ACC112 (cell line): Measurements from ENCODE around the gene USP3.

Experiments used
- H2AFZ ChIP-seq: fragments of 200-600 bp; sonication (generic); one replicate; pipeline ENCODE4 v1.6.0; 2017; ENCODE audit warnings: antibody characterized with exemption, low read length; ENCODE audit not compliant: unreplicated experiment
- H3K27ac ChIP-seq: fragments of 200-600 bp; sonication (generic); 2 replicates; pipeline ENCODE4 v1.5.1; 2014; ENCODE audit warnings: low read depth, mild to moderate bottlenecking, antibody characterized with exemption, low read length, moderate library complexity
- H3K27me3 ChIP-seq: fragments of 200-600 bp; sonication (generic); 2 replicates; pipeline ENCODE4 v1.6.1; 2014; ENCODE audit warnings: mild to moderate bottlenecking, antibody characterized with exemption, low read length, moderate library complexity, mixed read lengths; ENCODE audit not compliant: insufficient read depth
- H3K36me3 ChIP-seq: fragments of 200-600 bp; sonication (generic); 2 replicates; pipeline ENCODE4 v1.6.1; 2016; ENCODE audit warnings: mild to moderate bottlenecking, antibody characterized with exemption, low read length, moderate library complexity, mixed read lengths; ENCODE audit not compliant: insufficient read depth
- H3K4me1 ChIP-seq: fragments of 200-600 bp; sonication (generic); one replicate; pipeline ENCODE4 v1.6.1; 2016; ENCODE audit warnings: low read length, mixed read lengths; ENCODE audit not compliant: insufficient read depth, unreplicated experiment, control insufficient read depth
- H3K4me3 ChIP-seq: fragments of 200-600 bp; sonication (generic); 2 replicates; pipeline ENCODE4 v1.5.1; 2014; ENCODE audit warnings: mild to moderate bottlenecking, low read depth, low read length
- H3K79me2 ChIP-seq: fragments of 200-600 bp; sonication (generic); one replicate; pipeline ENCODE4 v1.6.0; 2016; ENCODE audit warnings: low read length; ENCODE audit not compliant: control insufficient read depth, unreplicated experiment, insufficient read depth

USP3 gene

GRCh38 chr15:63489352-63489751, 15.0 kb upstream of the USP3 start:
- H3K4me3 ChIP-seq: no peak overlapping the region
- H3K4me1 ChIP-seq: peaks cover 13% of the 10 kb centered on the region
- no peak overlapping the region for H2AFZ ChIP-seq
- H3K27me3 ChIP-seq: no peaks in the 10 kb centered on the region
- no peaks in the 10 kb centered on the region for H3K79me2 ChIP-seq
- H3K36me3 ChIP-seq: no peaks in the 10 kb centered on the region
- H3K27ac ChIP-seq: no peak overlapping the region

DNA sequence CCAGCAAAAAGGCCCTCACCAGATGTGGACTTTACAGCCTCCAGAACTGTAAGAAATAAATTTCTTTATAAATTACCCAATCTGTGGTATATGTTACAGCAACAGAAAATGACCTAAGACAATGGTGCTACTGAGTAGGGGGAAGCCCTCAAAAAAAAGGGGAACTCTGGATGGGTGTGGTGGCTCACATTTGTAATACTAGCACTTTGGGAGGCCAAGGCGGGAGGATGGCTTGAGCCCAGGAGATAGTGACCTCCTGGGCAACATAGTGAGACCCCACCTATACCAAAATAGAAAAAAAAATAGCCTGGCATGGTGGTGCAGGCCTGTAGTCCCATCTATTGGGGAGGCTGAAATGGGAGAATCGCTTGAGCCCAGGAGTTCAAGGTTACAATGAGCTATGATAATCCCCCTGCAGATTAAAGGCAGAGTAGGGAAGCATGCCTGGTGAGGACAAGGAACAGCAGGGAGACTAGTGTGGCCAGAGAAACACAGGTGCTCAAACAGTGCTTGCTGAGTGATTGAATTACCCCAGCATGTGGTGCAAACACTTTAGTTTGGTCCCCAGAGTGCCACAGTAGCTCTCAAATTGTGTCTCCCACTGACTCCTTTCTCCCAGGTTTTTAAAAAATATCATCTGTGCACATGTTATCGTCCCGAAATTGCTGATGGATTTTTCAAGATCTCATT, 13.9 kb upstream of the USP3 start:
- H3K4me1 ChIP-seq: peaks cover 13% of the 10 kb centered on the region
- H3K4me3 ChIP-seq: no peak overlapping the region
- H3K79me2 ChIP-seq: no peaks in the 10 kb centered on the region
- no peak overlapping the region for H2AFZ ChIP-seq
- no peaks in the 10 kb centered on the region for H3K36me3 ChIP-seq
- no peak overlapping the region for H3K27ac ChIP-seq
- H3K27me3 ChIP-seq: no peaks in the 10 kb centered on the region

GRCh38 chr15:63491116-63491827, 13.1 kb upstream of the USP3 start:
- no peaks in the 10 kb centered on the region for H3K27me3 ChIP-seq

GRCh38 chr15:63491979-63492378, 12.4 kb upstream of the USP3 start:
- Histone ChIP-seq H3K4me3 (no peak overlapping the region), H3K27ac (peak overlapping the region; percentile 4; the same call in 1 of the 2 replicates), H3K4me1 (peaks cover 18% of the 10 kb centered on the region), H3K36me3 (no peaks in the 10 kb centered on the region), H3K79me2 (no peaks in the 10 kb centered on the region), H3K27me3 (no peaks in the 10 kb centered on the region), H2AFZ (no peak overlapping the region)

More at GRCh38 chr15:63491116-63491827, 13.1 kb upstream of the USP3 start:
- no peak overlapping the region for H3K4me3 ChIP-seq
- H2AFZ ChIP-seq: no peak overlapping the region
- H3K4me1 ChIP-seq: peaks cover 13% of the 10 kb centered on the region
- no peaks in the 10 kb centered on the region for H3K79me2 ChIP-seq
- no peak overlapping the region for H3K27ac ChIP-seq
- no peaks in the 10 kb centered on the region for H3K36me3 ChIP-seq

DNA sequence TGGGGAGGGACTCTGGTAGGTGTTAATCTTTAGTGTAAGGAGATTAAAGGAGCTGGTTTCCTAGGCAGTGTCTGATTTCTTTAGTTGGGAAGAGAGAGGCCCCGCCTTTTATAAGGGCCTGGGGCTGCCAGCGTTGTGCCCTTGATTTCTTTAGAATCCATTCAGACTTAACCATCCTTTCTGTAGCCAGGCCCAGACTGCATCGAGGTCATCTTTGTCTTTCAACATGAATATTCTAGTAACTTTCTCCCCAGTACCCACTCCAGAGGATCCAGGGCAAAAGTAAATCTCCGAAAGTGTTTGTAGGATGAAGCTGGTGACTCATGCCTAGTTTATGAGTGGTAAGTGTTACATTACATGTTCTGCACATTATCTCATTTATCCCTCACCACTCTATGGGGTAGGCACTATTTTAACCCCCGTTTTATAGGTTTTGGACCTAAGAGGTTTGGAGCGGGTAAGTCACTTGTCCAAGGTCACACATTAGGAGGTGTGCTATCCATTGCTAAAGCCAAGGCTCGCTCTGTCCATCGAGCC, 11.8 kb upstream of the USP3 start:
- Histone ChIP-seq H3K79me2 (no peaks in the 10 kb centered on the region), H3K36me3 (no peaks in the 10 kb centered on the region), H3K4me1 (peaks cover 18% of the 10 kb centered on the region), H3K4me3 (no peak overlapping the region), H2AFZ (no peak overlapping the region), H3K27me3 (no peaks in the 10 kb centered on the region), H3K27ac (peak overlapping the region; percentile 4; the same call in 1 of the 2 replicates)

DNA sequence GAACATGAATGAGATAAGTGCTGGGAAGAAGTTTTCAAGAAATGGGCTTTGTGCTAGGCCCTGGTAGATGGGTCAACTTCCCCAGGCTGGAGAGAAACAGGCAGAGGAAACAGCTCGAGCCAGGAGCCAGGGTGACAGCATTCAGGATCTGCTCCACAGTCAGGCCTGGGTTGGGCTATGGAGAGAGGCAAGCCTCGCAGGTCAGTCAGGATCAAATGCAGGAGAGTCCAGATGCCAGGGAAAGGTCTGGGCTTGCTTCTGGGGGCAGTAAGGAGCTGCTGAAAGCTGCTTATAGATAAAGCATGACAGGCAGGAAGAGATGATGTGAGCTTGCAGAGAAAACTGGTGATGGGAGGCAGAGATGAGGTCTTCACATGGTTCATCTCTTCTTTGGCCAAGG, 11.0 kb upstream of the USP3 start:
- no peak overlapping the region for H3K27ac ChIP-seq
- no peak overlapping the region for H2AFZ ChIP-seq
- no peaks in the 10 kb centered on the region for H3K79me2 ChIP-seq
- H3K36me3 ChIP-seq: no peaks in the 10 kb centered on the region
- peaks cover 18% of the 10 kb centered on the region for H3K4me1 ChIP-seq
- H3K4me3 ChIP-seq: no peak overlapping the region
- H3K27me3 ChIP-seq: no peaks in the 10 kb centered on the region

DNA sequence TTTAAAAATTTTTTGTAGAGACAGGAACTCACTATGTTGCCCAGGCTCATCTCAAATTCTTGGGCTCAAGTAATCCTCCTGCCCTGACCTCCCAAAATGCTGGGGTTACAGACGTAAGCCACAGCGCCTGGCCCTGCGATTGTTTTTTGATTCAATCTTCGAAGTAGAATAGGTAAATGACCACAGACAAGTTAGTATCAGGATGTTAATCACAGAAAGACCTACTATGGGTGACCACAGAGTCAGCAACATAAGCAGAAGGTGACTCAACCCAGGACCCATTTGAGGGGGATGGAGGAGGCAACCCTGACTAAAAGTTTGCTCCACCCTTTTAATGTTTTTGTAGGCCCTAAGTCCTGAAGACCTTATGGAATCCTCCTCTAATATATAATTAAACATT, 10.0 kb upstream of the USP3 start:
- Histone ChIP-seq H3K4me3 (no peak overlapping the region), H3K27me3 (no peaks in the 10 kb centered on the region), H3K79me2 (no peaks in the 10 kb centered on the region), H2AFZ (no peak overlapping the region), H3K4me1 (peaks cover 18% of the 10 kb centered on the region), H3K27ac (no peak overlapping the region), H3K36me3 (no peaks in the 10 kb centered on the region)

- Histone ChIP-seq H3K79me2 (no peaks in the 10 kb centered on the region), H3K36me3 (no peaks in the 10 kb centered on the region), H3K27me3 (no peaks in the 10 kb centered on the region), H3K27ac (no peak overlapping the region), H2AFZ (no peak overlapping the region), H3K4me1 (peaks cover 18% of the 10 kb centered on the region), H3K4me3 (no peak overlapping the region)
Observed at GRCh38 chr15:63495343-63495742, 9.1 kb upstream of the USP3 start.

DNA sequence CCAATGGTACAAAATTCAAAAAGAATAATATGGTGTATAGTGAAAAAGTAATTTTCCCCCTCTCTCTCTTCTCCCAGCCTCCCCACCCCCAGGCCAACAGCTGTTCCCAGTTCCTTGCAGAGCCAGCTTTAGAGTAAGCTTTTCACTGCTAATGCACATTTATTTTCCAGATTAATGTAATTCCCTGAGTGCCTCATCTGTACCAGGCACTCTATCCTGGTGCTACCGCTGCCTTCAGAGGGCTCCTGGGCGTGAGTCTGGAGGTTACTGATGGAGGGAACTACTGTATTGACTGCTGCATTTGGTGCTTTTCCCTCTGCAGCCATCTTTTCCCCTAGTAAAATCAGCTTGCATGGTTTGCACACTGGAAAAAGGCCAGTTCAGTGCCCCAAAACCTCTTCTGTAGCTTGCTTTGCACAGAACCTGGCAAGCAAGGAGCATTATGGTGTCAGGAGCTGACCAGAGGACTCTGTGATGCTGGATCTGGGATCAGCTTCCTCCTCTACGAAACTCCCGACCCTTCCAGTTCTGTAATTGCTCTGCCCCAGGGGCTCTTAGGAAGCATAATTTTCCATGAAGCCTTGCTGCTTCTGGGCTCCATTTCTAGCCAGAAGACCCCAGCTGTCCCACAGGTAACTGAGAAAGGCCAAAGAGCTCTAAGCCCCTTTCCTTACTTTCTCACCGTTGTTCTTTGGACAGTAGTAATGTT, 8.5 kb upstream of the USP3 start:
- Histone ChIP-seq H3K27ac (no peak overlapping the region), H2AFZ (no peak overlapping the region), H3K79me2 (no peaks in the 10 kb centered on the region), H3K27me3 (no peaks in the 10 kb centered on the region), H3K4me1 (peaks cover 23% of the 10 kb centered on the region), H3K36me3 (no peaks in the 10 kb centered on the region), H3K4me3 (no peak overlapping the region)

DNA sequence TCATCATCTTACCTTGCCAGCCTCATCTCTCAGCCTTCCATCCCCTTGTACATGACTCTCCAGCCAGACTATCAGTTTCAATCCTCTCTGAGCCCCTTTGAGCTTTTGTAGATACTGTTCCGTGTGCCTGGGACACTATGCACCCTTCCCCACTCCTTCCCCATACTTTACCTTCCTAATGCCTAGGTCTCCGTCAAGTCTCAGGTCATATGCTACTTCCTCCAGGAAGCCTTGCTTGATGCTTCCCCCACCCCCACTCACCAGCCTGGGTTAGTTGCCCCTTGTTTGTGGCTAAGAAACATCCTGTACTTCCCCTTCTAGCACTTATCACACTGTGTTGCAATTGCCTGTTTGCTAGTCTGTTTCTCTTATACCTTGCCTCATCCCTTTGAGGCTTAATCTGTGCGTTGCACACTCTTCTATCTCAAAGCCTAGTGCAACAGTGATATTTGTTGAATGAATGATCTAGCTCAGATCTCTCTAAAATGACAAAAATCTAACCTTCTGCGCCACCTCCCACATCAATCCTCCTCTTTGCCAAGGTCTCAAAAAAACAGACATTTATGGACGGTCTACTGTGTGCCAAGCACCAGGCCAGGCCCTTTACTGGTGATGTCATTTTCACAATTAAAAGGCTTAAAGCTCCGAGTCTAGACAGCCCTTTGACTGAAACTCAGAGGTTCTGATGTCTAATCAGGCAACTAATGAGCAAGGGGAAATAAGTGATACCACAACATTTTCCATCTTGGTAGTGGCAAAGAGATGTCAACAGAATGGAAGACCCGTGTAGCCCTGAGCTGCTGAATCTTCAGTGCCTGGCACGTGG, 6.5 kb upstream of the USP3 start:
- Histone ChIP-seq H2AFZ (no peak overlapping the region), H3K4me1 (peaks cover 31% of the 10 kb centered on the region), H3K27ac (no peak overlapping the region), H3K79me2 (no peaks in the 10 kb centered on the region), H3K27me3 (no peaks in the 10 kb centered on the region), H3K36me3 (no peaks in the 10 kb centered on the region), H3K4me3 (no peak overlapping the region)
